Prostate gland (tissue), 2 donors: ENCODE measurements around the gene MICU1.

Experiments
- POLR2A ChIP-seq: fragments of 450-650 bp; IDR thresholded peaks from one replicate; pipeline ENCODE4 v1.6.1; 2016; ENCODE audit warnings: antibody characterized with exemption, mild to moderate bottlenecking
- TF ChIP-seq, protein P1 (sequence below), 4 experiments: fragments of 200-600 bp in 2 of 4; fragments of 450-650 bp in 2 of 4; sonication (generic) in 2 of 4; IDR thresholded peaks; 1 replicate in 3 of 4; 2 replicates in 1 of 4; pipeline ENCODE4 v1.5.1; 2016 to 2019; ENCODE audit warnings: antibody characterized with exemption in 4 of 4, mild to moderate bottlenecking in 2 of 4, moderate library complexity in 2 of 4

- TF ChIP-seq, protein P1, sequence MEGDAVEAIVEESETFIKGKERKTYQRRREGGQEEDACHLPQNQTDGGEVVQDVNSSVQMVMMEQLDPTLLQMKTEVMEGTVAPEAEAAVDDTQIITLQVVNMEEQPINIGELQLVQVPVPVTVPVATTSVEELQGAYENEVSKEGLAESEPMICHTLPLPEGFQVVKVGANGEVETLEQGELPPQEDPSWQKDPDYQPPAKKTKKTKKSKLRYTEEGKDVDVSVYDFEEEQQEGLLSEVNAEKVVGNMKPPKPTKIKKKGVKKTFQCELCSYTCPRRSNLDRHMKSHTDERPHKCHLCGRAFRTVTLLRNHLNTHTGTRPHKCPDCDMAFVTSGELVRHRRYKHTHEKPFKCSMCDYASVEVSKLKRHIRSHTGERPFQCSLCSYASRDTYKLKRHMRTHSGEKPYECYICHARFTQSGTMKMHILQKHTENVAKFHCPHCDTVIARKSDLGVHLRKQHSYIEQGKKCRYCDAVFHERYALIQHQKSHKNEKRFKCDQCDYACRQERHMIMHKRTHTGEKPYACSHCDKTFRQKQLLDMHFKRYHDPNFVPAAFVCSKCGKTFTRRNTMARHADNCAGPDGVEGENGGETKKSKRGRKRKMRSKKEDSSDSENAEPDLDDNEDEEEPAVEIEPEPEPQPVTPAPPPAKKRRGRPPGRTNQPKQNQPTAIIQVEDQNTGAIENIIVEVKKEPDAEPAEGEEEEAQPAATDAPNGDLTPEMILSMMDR (IDR thresholded peaks at IDR 0.05): no peak
- no peak for TF ChIP-seq POLR2A
Measured at GRCh38 chr10:72423426-72423825, 202.5 kb downstream of the MICU1 start.
